Esophagus squamous epithelium (tissue), 5 donors: ENCODE results near the gene PTPRN2. TPM values are rescaled to one million over a fixed set of nuclear protein-coding genes. Genes with fewer than 3 reads are reported as not detected.

Experiments used
- DNase-seq: peaks from one replicate; lab custom pipeline; 2025; lab: John Stamatoyannopoulos, UW
- H3K27ac ChIP-seq, 4 donors: fragments of 200-600 bp; sonication (generic); one replicate each; pipeline ENCODE4 v1.5.1; 2016 to 2019; ENCODE audit warnings: mild to moderate bottlenecking in 1 of 4
- H3K27me3 ChIP-seq, 4 donors: fragments of 200-600 bp; sonication (generic); 1 replicate in 3 of 4; 2 replicates in 1 of 4; pipeline versions ENCODE4 v1.5.1 to v1.6.0; 2017 to 2021; ENCODE audit warnings: antibody characterized with exemption in 1 of 4
- H3K36me3 ChIP-seq, 3 donors: fragments of 200-600 bp; sonication (generic); one replicate each; pipeline ENCODE4 v1.5.1; 2016 to 2019
- H3K4me1 ChIP-seq, 3 donors: fragments of 200-600 bp; sonication (generic); one replicate each; pipeline ENCODE4 v1.5.1; 2017 to 2019
- H3K4me3 ChIP-seq, 4 donors: fragments of 200-600 bp; sonication (generic); 1 replicate in 3 of 4; 2 replicates in 1 of 4; pipeline ENCODE4 v1.5.1; 2016 to 2019; ENCODE audit warnings: mild to moderate bottlenecking in 2 of 4, moderate library complexity in 1 of 4
- H3K9me3 ChIP-seq, 3 donors: fragments of 200-600 bp; sonication (generic); one replicate each; pipeline ENCODE4 v1.5.1; 2016 to 2019
- POLR2A ChIP-seq, 4 donors: fragments of 450-650 bp; IDR thresholded peaks; one replicate each; pipeline ENCODE4 v1.6.1; 2017; ENCODE audit warnings: antibody characterized with exemption in 4 of 4, mild to moderate bottlenecking in 4 of 4, moderate library complexity in 3 of 4
- WGBS, 2 donors: methylation state at CpG; one replicate each; pipeline ENCODE4 v1.1.5; 2018; 5-methylcytosine and 5-hydroxymethylcytosine counted together
- intact Hi-C: fragments of 100-400 bp; cut with DNase I; formaldehyde crosslinking; loops from one replicate; pipeline ENCODE4 v1.15.0; 2022
- total RNA-seq, 4 donors: library from RNA; depleted of rRNA; stranded (reverse); fragments of >200 nt; gene quantifications; one replicate each; pipeline ENCODE4 v1.1.0, GENCODE V29; 2016
- TF ChIP-seq, protein P1 (sequence below), 6 experiments: fragments of 450-650 bp in 4 of 6; fragments of 200-600 bp in 2 of 6; sonication (generic) in 2 of 6; IDR thresholded peaks; one replicate each; pipeline ENCODE4 v1.5.1; 2016 to 2019; ENCODE audit warnings: antibody characterized with exemption in 6 of 6, mild to moderate bottlenecking in 4 of 6, moderate library complexity in 4 of 6
- donor health status: DM: yes; HTN: yes; CAD: no.

The PTPRN2 gene
- total RNA-seq, 4 donors from 2014 or later, result 0.38 to 2.7 (median 1.0) TPM

DNA sequence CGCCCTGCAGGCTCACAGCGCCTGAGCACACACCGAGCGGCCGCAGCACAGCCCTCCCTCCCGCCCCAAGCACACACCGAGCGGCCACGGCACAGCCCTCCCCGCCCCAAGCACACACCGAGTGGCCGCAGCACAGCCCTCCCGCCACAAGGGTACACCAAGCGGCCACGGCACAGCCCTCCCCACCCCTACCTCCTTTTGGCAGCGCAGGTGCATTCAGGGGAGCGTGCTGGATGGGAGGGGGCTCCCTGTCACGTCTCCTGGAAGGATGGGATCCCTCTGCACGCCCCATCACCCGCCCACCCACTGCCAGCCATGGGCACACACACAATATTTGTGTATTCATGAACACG lies 768.2 kb downstream of the PTPRN2 start:
- intact Hi-C loops, result no loop called here
- Histone ChIP-seq H3K27me3 (peaks cover 0 to 7% (median 0%) of the 10 kb centered on the region in 4 donors), H3K4me1 (no peaks in the 10 kb centered on the region), H3K36me3 (no peaks in the 10 kb centered on the region), H3K27ac (no peak overlapping the region), H3K4me3 (no peak overlapping the region), H3K9me3 (no peaks in the 10 kb centered on the region)
- no peak for TF ChIP-seq POLR2A (IDR thresholded peaks at IDR 0.05)
- TF ChIP-seq, protein P1, sequence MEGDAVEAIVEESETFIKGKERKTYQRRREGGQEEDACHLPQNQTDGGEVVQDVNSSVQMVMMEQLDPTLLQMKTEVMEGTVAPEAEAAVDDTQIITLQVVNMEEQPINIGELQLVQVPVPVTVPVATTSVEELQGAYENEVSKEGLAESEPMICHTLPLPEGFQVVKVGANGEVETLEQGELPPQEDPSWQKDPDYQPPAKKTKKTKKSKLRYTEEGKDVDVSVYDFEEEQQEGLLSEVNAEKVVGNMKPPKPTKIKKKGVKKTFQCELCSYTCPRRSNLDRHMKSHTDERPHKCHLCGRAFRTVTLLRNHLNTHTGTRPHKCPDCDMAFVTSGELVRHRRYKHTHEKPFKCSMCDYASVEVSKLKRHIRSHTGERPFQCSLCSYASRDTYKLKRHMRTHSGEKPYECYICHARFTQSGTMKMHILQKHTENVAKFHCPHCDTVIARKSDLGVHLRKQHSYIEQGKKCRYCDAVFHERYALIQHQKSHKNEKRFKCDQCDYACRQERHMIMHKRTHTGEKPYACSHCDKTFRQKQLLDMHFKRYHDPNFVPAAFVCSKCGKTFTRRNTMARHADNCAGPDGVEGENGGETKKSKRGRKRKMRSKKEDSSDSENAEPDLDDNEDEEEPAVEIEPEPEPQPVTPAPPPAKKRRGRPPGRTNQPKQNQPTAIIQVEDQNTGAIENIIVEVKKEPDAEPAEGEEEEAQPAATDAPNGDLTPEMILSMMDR (IDR thresholded peaks at IDR 0.05), result no peak
- 41 to 100% methylated on average over 1 to 3 of the region's 21 CpGs for WGBS, 2 donors
- DNase-seq, result no peak

DNA sequence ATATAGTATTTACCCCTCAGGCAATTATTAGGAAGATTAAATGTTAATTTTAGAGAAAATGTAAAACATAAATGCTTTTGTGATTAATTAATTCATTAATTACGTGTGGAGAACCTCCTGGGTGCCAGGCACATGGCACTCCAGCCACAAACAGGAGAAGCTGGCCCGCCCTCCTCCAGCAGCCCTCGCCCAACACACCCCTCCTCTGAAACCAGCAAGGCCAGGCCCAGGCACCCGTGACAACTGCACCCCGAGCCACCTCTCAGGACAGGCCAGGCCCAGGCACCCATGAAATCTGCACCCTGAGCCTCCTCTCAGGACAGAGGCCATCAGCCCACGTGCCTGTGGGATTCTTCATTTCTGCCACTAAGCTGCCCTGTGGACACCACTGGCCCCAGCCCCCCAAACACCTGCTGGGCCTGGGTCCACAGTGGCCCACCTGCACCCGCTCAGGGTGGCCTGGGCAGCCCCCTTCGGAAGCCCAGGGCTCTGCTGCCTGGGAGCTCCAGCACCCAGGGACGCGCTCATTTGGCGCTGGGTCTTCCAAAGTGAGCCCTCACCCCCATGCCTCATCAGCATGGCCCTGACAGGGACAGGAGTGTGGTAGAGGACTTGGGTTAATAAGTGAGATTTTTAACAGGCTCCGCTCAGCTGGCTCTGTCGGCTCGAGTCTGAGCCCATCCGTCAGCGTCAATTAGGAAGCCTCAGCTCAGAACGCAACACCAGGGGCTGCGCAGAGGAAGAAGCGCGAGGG lies 768.7 kb downstream of the PTPRN2 start:
- intact Hi-C loops, result no loop called here
- DNase-seq, result no peak
- Histone ChIP-seq H3K27ac (no peak overlapping the region), H3K36me3 (no peaks in the 10 kb centered on the region), H3K27me3 (peaks cover 0 to 1% (median 0%) of the 10 kb centered on the region in 4 donors), H3K4me1 (no peaks in the 10 kb centered on the region), H3K9me3 (no peaks in the 10 kb centered on the region), H3K4me3 (no peak overlapping the region)
- TF ChIP-seq, protein P1 (IDR thresholded peaks at IDR 0.05), result no peak
- TF ChIP-seq POLR2A (IDR thresholded peaks at IDR 0.05), result no peak
- 50 to 70% methylated on average over 5 to 6 of the region's 20 CpGs for WGBS, 2 donors

DNA sequence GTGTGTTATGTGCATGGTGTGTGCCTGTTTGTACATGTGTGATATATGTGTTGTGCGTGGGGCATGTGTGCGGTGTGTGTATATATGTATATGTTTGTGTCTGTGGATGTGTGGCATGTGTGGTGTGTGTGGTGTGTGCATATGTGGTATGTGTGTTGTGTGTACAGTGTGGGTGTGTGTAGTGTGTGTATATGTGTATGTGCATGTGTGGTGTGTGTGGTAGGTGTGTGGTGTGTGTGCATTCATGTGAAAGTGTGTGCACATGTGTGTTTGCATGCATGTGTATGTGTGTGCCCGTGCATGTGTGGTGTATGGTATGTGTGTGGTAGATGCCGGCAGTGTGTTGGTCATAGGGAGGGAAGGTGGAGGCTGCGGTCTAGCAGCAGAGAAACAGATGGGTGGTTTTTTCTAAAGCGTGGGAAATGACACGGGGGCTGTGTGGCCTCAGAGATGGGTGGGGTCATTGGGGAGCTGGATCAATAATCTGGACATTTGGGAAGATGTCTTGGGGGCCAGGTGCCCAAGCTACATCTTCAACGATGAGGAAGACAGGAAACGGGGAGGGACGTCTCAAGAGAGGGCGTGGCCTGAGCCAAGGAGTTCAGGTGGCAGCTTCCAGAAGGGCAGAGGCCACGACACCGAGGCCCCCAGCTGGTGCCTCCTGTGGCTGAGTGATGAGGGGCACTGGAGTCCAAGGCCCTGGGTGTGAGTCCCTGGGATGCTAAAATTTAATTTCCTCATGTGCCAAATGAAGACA lies 769.5 kb downstream of the PTPRN2 start:
- 78 to 79% methylated on average over 13 of the region's 13 CpGs for WGBS, 2 donors
- intact Hi-C loops, result no loop called here
- DNase-seq, result no peak
- Histone ChIP-seq H3K4me3 (no peak overlapping the region), H3K4me1 (no peaks in the 10 kb centered on the region), H3K27me3 (no peaks in the 10 kb centered on the region), H3K27ac (no peak overlapping the region), H3K9me3 (no peaks in the 10 kb centered on the region), H3K36me3 (no peaks in the 10 kb centered on the region)
- TF ChIP-seq POLR2A (IDR thresholded peaks at IDR 0.05), result no peak
- TF ChIP-seq, protein P1 (IDR thresholded peaks at IDR 0.05), result no peak

DNA sequence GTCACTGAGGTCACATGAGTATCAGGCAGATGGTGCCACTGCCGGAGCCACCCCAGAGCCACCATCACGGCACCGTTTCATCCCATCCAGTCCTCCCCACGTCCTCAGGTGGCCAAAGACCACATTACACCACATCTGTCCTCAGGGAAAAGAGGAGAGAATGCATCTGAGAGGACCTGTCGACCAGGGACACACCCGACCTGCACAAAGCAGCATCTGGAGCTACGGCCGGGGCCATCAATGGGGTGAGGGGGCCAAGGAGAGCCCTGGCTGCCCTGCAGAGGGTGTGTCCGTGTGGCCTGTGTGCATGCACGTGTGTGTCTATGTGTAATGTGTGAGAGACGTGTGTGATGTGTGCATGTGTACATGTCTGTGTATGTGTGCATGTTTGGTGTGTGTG lies 770.2 kb downstream of the PTPRN2 start:
- Histone ChIP-seq H3K36me3 (no peaks in the 10 kb centered on the region), H3K27ac (no peak overlapping the region), H3K4me3 (no peak overlapping the region), H3K27me3 (no peaks in the 10 kb centered on the region), H3K4me1 (no peaks in the 10 kb centered on the region), H3K9me3 (no peaks in the 10 kb centered on the region)
- TF ChIP-seq POLR2A (IDR thresholded peaks at IDR 0.05), result no peak
- TF ChIP-seq, protein P1 (IDR thresholded peaks at IDR 0.05), result no peak
- 60 to 76% methylated on average over 2 to 3 of the region's 11 CpGs for WGBS, 2 donors
- intact Hi-C loops, result no loop called here
- DNase-seq, result no peak
